HCT116 (cell line): ENCODE data around the gene PPP1R1B. TPM values are rescaled to one million over a fixed set of nuclear protein-coding genes. Genes with fewer than 3 reads are reported as not detected.

ENCODE experiments used
- ATAC-seq: fragments of 200-7000 bp; cut with Tn5 transposase; 2 replicates; pipeline ENCODE4 v1.9.1; 2020; ENCODE audit warnings: mild to moderate bottlenecking, moderate library complexity
- BruUV-seq: library from RNA; stranded (reverse); fragments of 400-500 nt; replicated peaks from 2 replicates; lab custom pipeline; 2021; lab: Mats Ljungman, UMichigan
- CTCF ChIA-PET: fragments of 300-600 bp; sonication (Branson Sonifier 250); formaldehyde crosslinking; loops from one replicate; lab custom pipeline; 2021; ENCODE audit warnings: antibody characterized with exemption; lab: Charles Lee
- POLR2A ChIA-PET: fragments of 300-600, 350-600 bp; sonication (Branson Sonifier 250); formaldehyde crosslinking; loops from one replicate; lab custom pipeline; 2021; ENCODE audit warnings: antibody characterized with exemption; lab: Charles Lee
- RAD21 ChIA-PET, 2 experiments: fragments of 300-600 bp; sonication (Branson Sonifier 250); formaldehyde crosslinking; loops; one replicate each; lab custom pipeline; 2023; ENCODE audit warnings: low total read pairs in 2 of 2; ENCODE audit not compliant: uncharacterized antibody in 2 of 2, unreplicated experiment in 2 of 2, low non-redundant PET in 1 of 2; lab: Charles Lee
- DNase-seq: peaks from one replicate; pipeline ENCODE4 v3.0.0-alpha.2; 2010; ENCODE audit warnings: low read depth, low spot score
- H2AFZ ChIP-seq: fragments of 200-600 bp; shearing (Covaris generic), sonication (generic); 2 replicates; pipeline ENCODE4 v1.6.1; 2017; ENCODE audit warnings: low read depth, mixed run types, mixed read lengths, antibody characterized with exemption, low read length; ENCODE audit not compliant: poor library complexity, severe bottlenecking
- H3K27ac ChIP-seq: 2 replicates; pipeline ENCODE4 v1.5.1; 2012; ENCODE audit warnings: low read depth, low read length
- H3K27me3 ChIP-seq: fragments of 200-600 bp; sonication (generic); 2 replicates; pipeline ENCODE4 v1.6.1; 2016; ENCODE audit warnings: mixed run types, low read length, mixed read lengths; ENCODE audit not compliant: insufficient read depth
- H3K36me3 ChIP-seq, 2 experiments: fragments of 200-500 bp in 1 of 2; fragments of 200-600 bp in 1 of 2; sonication (Bioruptor generic) in 1 of 2; sonication (generic) in 1 of 2; 2 replicates each; pipeline versions ENCODE4 v1.5.1 to v1.6.1; 2014 to 2016; ENCODE audit warnings: low read length in 2 of 2, inconsistent platforms in 1 of 2, mixed read lengths in 1 of 2, mixed run types in 1 of 2; ENCODE audit not compliant: insufficient read depth in 2 of 2, control insufficient read depth in 1 of 2
- H3K4me1 ChIP-seq, 2 experiments: fragments of 200-600 bp in 1 of 2; sonication (generic) in 1 of 2; 2 replicates each; pipeline versions ENCODE4 v1.5.1 to v1.6.1; 2012 to 2017; ENCODE audit warnings: low read length in 2 of 2, inconsistent platforms in 1 of 2, mild to moderate bottlenecking in 1 of 2, mixed read lengths in 1 of 2, mixed run types in 1 of 2, moderate library complexity in 1 of 2; ENCODE audit not compliant: insufficient read depth in 2 of 2, control insufficient read depth in 1 of 2
- H3K4me2 ChIP-seq: fragments of 200-600 bp; sonication (generic); 2 replicates; pipeline ENCODE4 v1.6.1; 2017; ENCODE audit warnings: mixed run types, low read length, mixed read lengths
- H3K4me3 ChIP-seq, 2 experiments: fragments of 200-600 bp in 1 of 2; sonication (generic) in 1 of 2; replicated peaks in 1 of 2; 2 replicates each; pipeline ENCODE4 v1.5.1; 2011 to 2016; ENCODE audit warnings: low read length in 2 of 2, control low read depth in 1 of 2, low read depth in 1 of 2, mild to moderate bottlenecking in 1 of 2, mixed read lengths in 1 of 2, mixed run types in 1 of 2
- H3K79me2 ChIP-seq: fragments of 200-600 bp; sonication (generic); 2 replicates; pipeline ENCODE4 v1.6.1; 2017; ENCODE audit warnings: mild to moderate bottlenecking, mixed run types, low read length, moderate library complexity, mixed read lengths; ENCODE audit not compliant: insufficient read depth
- H3K9ac ChIP-seq: fragments of 200-600 bp; sonication (generic); 2 replicates; pipeline ENCODE4 v1.6.1; 2016; ENCODE audit warnings: low read length, mixed read lengths
- H3K9me2 ChIP-seq: fragments of 200-600 bp; sonication (generic), shearing (Covaris generic); 2 replicates; pipeline ENCODE4 v1.6.1; 2017; ENCODE audit warnings: mixed run types, mild to moderate bottlenecking, moderate library complexity; ENCODE audit not compliant: insufficient read depth
- H3K9me3 ChIP-seq, 2 experiments: fragments of 200-500 bp in 1 of 2; fragments of 200-600 bp in 1 of 2; sonication (Bioruptor generic) in 1 of 2; sonication (generic) in 1 of 2; 2 replicates each; pipeline ENCODE4 v1.6.1; 2014 to 2017; ENCODE audit warnings: low read length in 2 of 2, mixed read lengths in 2 of 2, inconsistent platforms in 1 of 2, low read depth in 1 of 2, mild to moderate bottlenecking in 1 of 2, mixed run types in 1 of 2, moderate library complexity in 1 of 2; ENCODE audit not compliant: control insufficient read depth in 1 of 2, insufficient read depth in 1 of 2
- H4K20me1 ChIP-seq: fragments of 200-600 bp; sonication (generic), shearing (Covaris generic); 2 replicates; pipeline ENCODE4 v1.6.1; 2017; ENCODE audit warnings: mixed run types, mild to moderate bottlenecking, moderate library complexity; ENCODE audit not compliant: insufficient read depth
- CBX3 ChIP-seq: IDR thresholded peaks from 2 replicates; pipeline ENCODE4 v1.6.1; 2012; ENCODE audit warnings: low read depth
- ELF1 ChIP-seq: IDR thresholded peaks from 2 replicates; pipeline ENCODE4 v1.6.1; 2012; ENCODE audit warnings: low read depth, borderline replicate concordance
- EZH2 ChIP-seq: fragments of 200-600 bp; sonication (generic); IDR thresholded peaks from 2 replicates; pipeline ENCODE4 v1.6.1; 2017; ENCODE audit warnings: antibody characterized with exemption, mixed run types
- FOSL1 ChIP-seq: IDR thresholded peaks from 2 replicates; pipeline ENCODE4 v1.6.1; 2012; ENCODE audit warnings: low read depth
- JUND ChIP-seq: IDR thresholded peaks from 2 replicates; pipeline ENCODE4 v1.6.1; 2012
- POLR2AphosphoS5 ChIP-seq: IDR thresholded peaks from 2 replicates; pipeline ENCODE4 v1.6.1; 2011; ENCODE audit warnings: mild to moderate bottlenecking, low read depth, low read length, moderate library complexity
- RAD21 ChIP-seq: IDR thresholded peaks from 2 replicates; pipeline ENCODE4 v1.6.1; 2012; ENCODE audit warnings: low read depth, mild to moderate bottlenecking
- SP1 ChIP-seq: IDR thresholded peaks from 2 replicates; pipeline ENCODE4 v1.6.1; 2012; ENCODE audit warnings: low read depth
- SRF ChIP-seq: IDR thresholded peaks from 2 replicates; pipeline ENCODE4 v1.6.1; 2012; ENCODE audit warnings: low read depth
- TCF7L2 ChIP-seq: IDR thresholded peaks from 2 replicates; pipeline ENCODE4 v1.7.0; 2011; ENCODE audit warnings: borderline replicate concordance, inconsistent platforms; ENCODE audit not compliant: insufficient read depth, insufficient read length; ENCODE audit errors: extremely low read depth
- YY1 ChIP-seq: IDR thresholded peaks from 2 replicates; pipeline ENCODE4 v1.6.1; 2011; ENCODE audit warnings: low read length, low read depth, moderate library complexity, mild to moderate bottlenecking; ENCODE audit not compliant: insufficient replicate concordance; ENCODE audit errors: extremely low read depth
- ZNF274 ChIP-seq: fragments of 200-500 bp; sonication (Bioruptor generic); IDR thresholded peaks from 2 replicates; pipeline ENCODE4 v1.6.1; 2014; ENCODE audit warnings: mild to moderate bottlenecking, low read depth, low read length, inconsistent platforms
- intact Hi-C: fragments of 100-400 bp; cut with micrococcal nuclease; formaldehyde crosslinking; loops from 2 replicates; pipeline ENCODE4 v1.10.0; 2022
- total RNA-seq: library from RNA; stranded (reverse); gene quantifications from one replicate; pipeline ENCODE4 v1.2.1, GENCODE V29; 2021; ENCODE audit not compliant: unreplicated experiment
- TF ChIP-seq, protein P1 (sequence below), 3 experiments: fragments of 200-600 bp in 1 of 3; sonication (generic) in 1 of 3; IDR thresholded peaks in 2 of 3; conservative IDR thresholded peaks in 1 of 3; 2 replicates each; pipeline ENCODE4 v1.5.1; 2012 to 2017; ENCODE audit warnings: low read depth in 2 of 3, low read length in 2 of 3, antibody characterized with exemption in 1 of 3, borderline replicate concordance in 1 of 3, control low read depth in 1 of 3, mild to moderate bottlenecking in 1 of 3, mixed read lengths in 1 of 3, mixed run types in 1 of 3, moderate library complexity in 1 of 3; ENCODE audit not compliant: insufficient read depth in 1 of 3
- TF ChIP-seq, protein P2 (sequence below): IDR thresholded peaks from 2 replicates; pipeline ENCODE4 v1.6.1; 2012; ENCODE audit warnings: low read depth

PPP1R1B gene
- total RNA-seq, 1 experiment from 2014 or later = 0.49 TPM

DNA sequence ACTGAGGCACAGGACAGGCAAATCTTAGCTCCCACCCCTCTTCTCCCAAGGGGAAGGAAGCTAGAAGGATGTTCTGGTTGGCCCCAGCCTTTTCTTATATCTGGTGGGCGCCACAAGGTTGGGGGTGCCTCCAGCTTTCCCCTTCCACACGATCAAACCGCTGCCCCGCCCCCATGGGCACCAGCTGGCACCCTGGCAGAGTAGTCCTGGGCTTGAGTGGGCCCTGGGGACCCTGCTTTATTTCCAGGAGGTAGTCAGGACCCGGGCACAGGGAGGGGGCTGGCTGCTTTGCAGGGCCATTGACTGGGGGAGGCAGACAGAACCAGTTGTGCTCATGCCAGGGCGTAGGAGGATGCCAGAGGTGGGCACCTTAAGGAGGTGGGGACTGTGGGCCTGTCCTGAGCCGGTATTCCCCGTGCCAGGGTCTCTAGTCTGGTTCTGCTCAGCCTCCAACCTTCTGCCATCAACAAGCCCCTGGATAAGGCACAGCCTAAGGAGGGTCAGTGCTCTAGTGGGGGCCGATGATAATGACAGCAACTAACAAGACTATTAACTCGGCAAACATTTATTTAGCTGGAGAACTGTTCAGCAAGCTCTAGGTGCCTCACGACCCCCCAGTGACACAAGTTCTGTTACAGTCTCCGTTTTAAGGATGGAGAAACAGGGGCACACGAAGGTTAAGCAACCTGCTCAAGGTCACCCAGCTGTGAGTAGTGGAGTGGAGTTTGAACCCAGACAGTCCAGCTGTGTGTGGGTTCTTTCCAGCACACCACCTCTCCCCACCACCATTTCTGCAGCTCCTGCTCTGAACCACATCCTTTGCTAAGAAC is 7.6 kb upstream of the PPP1R1B start:
- ATAC-seq (no peak), DNase-seq (no peak)
- ChIA-PET RAD21 (interaction anchor here in 1 of 2 experiments (1.2 kb wide), 1 partner anchor 16 kb away, joined by 4 read pairs; no protein-coding TSS in a partner anchor), CTCF (interaction anchor here (0.6 to 8.4 kb wide), 9 partner anchors 13 to 412 kb away, joined by 3 to 157 read pairs (median 5); partner anchors contain the start of gene ERBB2), POLR2A (no interaction called here)
- Histone ChIP-seq H3K4me2 (peak overlapping the region; percentile 95), H4K20me1 (no peaks in the 10 kb centered on the region), H2AFZ (peak overlapping the region; percentile 90), H3K4me1 (peaks cover 19 to 34% of the 10 kb centered on the region in 2 experiments; a peak in 3 of 4 replicates), H3K9ac (peak overlapping the region; percentile 70), H3K27me3 (no peaks in the 10 kb centered on the region), H3K9me2 (no peaks in the 10 kb centered on the region), H3K27ac (peak overlapping the region; percentile 40; the same call in 1 of the 2 replicates), H3K36me3 (no peaks in the 10 kb centered on the region), H3K79me2 (no peaks in the 10 kb centered on the region), H3K9me3 (no peaks in the 10 kb centered on the region), H3K4me3 (peak overlapping the region; percentile 50 to 62; a peak in 2 of 4 replicates)
- TF ChIP-seq, protein P1, sequence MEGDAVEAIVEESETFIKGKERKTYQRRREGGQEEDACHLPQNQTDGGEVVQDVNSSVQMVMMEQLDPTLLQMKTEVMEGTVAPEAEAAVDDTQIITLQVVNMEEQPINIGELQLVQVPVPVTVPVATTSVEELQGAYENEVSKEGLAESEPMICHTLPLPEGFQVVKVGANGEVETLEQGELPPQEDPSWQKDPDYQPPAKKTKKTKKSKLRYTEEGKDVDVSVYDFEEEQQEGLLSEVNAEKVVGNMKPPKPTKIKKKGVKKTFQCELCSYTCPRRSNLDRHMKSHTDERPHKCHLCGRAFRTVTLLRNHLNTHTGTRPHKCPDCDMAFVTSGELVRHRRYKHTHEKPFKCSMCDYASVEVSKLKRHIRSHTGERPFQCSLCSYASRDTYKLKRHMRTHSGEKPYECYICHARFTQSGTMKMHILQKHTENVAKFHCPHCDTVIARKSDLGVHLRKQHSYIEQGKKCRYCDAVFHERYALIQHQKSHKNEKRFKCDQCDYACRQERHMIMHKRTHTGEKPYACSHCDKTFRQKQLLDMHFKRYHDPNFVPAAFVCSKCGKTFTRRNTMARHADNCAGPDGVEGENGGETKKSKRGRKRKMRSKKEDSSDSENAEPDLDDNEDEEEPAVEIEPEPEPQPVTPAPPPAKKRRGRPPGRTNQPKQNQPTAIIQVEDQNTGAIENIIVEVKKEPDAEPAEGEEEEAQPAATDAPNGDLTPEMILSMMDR (IDR thresholded peaks at IDR 0.05 in 2 of 3, conservative IDR thresholded peaks at IDR 0.05 in 1 of 3; ENCODE audit: borderline replicate concordance in 1 of 3, insufficient read depth in 1 of 3, low read depth in 2 of 3, low read length in 2 of 3) = no peak
- no peak for TF ChIP-seq ELF1
- no peak for TF ChIP-seq JUND
- no peak for TF ChIP-seq POLR2AphosphoS5
- no peak for TF ChIP-seq RAD21
- no peak for TF ChIP-seq EZH2
- no peak for TF ChIP-seq FOSL1
- no peak for TF ChIP-seq ZNF274
- TF ChIP-seq, protein P2, sequence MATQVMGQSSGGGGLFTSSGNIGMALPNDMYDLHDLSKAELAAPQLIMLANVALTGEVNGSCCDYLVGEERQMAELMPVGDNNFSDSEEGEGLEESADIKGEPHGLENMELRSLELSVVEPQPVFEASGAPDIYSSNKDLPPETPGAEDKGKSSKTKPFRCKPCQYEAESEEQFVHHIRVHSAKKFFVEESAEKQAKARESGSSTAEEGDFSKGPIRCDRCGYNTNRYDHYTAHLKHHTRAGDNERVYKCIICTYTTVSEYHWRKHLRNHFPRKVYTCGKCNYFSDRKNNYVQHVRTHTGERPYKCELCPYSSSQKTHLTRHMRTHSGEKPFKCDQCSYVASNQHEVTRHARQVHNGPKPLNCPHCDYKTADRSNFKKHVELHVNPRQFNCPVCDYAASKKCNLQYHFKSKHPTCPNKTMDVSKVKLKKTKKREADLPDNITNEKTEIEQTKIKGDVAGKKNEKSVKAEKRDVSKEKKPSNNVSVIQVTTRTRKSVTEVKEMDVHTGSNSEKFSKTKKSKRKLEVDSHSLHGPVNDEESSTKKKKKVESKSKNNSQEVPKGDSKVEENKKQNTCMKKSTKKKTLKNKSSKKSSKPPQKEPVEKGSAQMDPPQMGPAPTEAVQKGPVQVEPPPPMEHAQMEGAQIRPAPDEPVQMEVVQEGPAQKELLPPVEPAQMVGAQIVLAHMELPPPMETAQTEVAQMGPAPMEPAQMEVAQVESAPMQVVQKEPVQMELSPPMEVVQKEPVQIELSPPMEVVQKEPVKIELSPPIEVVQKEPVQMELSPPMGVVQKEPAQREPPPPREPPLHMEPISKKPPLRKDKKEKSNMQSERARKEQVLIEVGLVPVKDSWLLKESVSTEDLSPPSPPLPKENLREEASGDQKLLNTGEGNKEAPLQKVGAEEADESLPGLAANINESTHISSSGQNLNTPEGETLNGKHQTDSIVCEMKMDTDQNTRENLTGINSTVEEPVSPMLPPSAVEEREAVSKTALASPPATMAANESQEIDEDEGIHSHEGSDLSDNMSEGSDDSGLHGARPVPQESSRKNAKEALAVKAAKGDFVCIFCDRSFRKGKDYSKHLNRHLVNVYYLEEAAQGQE = no peak
- TF ChIP-seq SRF = no peak
- no peak for TF ChIP-seq YY1
- TF ChIP-seq SP1 = no peak
- no peak for TF ChIP-seq CBX3
- TF ChIP-seq TCF7L2 = no peak
- intact Hi-C loops = no loop called here
- BruUV-seq = no TSS peak
